Measurements from ENCODE around the gene CWC22.
"Not testable (repeated sequence)": the region's sequence is repeated elsewhere in the genome, so short reads cannot be mapped to it uniquely, and the experiment has no call there.

CWC22 gene

GRCh38 chr2:180006781-180007579 lies at the start of gene CWC22:
Gene CWC22 (minus strand): TSS chr2:180007297. CDS start chr2:179993341, 13,956 bp downstream.
- H3K4me3 ChIP-seq (replicated peaks; ENCODE audit: low read depth, low read length): peak within 1 kb of the TSS; percentile 83
- TF ChIP-seq, protein P1, sequence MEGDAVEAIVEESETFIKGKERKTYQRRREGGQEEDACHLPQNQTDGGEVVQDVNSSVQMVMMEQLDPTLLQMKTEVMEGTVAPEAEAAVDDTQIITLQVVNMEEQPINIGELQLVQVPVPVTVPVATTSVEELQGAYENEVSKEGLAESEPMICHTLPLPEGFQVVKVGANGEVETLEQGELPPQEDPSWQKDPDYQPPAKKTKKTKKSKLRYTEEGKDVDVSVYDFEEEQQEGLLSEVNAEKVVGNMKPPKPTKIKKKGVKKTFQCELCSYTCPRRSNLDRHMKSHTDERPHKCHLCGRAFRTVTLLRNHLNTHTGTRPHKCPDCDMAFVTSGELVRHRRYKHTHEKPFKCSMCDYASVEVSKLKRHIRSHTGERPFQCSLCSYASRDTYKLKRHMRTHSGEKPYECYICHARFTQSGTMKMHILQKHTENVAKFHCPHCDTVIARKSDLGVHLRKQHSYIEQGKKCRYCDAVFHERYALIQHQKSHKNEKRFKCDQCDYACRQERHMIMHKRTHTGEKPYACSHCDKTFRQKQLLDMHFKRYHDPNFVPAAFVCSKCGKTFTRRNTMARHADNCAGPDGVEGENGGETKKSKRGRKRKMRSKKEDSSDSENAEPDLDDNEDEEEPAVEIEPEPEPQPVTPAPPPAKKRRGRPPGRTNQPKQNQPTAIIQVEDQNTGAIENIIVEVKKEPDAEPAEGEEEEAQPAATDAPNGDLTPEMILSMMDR (IDR thresholded peaks at IDR 0.05; ENCODE audit: low read depth, low read length, missing control alignments): no peak
- DNase-seq (ENCODE audit: extremely low read depth, low read depth): peak; percentile 89

DNA sequence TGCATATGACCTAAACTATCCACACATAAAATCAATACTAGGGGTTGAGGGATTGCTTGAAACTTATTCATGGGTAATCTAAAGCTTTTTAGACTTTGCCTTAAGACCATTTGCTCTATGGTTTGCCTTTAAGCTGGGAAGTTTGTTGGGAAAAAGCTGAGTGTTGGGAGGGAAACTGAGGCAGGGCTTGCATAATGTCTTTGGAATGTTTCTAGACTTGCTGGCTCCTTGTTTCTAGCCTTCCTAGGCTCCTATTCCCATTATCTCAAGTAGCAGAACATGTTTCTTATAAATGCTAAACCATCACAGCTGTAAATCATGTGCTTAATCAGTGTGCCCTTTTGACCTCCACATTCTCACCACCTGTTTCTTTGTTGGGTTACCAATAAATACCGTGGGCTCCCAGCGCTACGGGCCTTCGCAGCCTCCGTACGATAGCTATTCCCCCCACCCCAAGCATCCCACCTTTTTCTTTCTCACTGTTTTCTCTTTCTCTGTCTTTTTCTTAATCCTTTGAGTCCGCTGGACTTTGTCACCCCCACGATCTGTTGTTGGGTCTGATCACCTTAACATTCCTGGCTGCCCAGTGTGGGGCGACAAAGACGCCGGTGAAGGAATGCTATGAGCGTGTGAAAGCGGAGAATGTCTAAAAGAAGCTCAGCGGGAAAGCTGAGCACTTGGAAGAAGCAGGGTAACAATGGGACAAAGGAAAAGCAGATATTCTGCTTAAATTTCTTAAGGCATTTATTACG lies 49.4 kb upstream of the CWC22 start:
- no peak for DNase-seq (ENCODE audit: extremely low read depth, low read depth)
- TF ChIP-seq, protein P1 (IDR thresholded peaks at IDR 0.05; ENCODE audit: low read depth, low read length, missing control alignments): no peak
- no peak overlapping the region for H3K4me3 ChIP-seq (replicated peaks; ENCODE audit: low read depth, low read length)

DNA sequence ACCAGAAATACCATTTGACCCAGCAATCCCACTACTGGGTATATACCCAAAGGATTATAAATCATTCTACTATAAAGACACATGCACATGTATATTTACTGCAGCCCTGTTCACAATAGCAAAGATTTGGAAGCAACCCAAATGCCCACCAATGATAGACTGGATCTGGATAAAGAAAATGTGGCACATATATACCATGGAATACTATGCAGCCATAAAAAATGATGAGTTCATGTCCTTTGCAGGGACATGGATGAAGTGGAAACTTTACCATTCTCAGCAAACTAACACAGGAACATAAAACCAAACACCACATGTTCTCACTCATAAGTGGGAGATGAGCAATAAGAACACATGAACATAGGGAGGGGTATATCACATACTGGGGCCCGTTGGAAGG lies 47.5 kb upstream of the CWC22 start:
- H3K4me3 ChIP-seq (replicated peaks; ENCODE audit: low read depth, low read length); DNase-seq (ENCODE audit: extremely low read depth, low read depth): not testable (repeated sequence)

DNA sequence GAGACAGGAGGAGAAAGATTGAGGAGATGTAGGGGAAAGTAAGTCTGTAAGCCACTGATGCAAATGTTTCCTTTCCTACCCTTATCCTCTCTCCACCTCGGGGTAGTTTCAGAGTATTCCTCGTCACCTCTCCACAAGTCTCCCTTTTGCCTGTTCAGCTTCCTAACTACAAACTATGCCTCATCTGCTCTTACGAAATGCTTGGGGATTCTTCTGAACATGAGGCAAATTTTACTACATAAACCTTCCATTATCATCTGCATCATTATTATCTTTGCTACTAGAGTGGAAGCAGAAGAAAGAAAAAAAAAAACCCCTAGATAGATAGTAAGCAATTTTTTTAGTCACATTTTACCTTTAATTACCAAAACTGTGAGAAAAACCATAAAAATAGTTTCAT lies 43.1 kb upstream of the CWC22 start:
- no peak overlapping the region for H3K4me3 ChIP-seq (replicated peaks; ENCODE audit: low read depth, low read length)
- TF ChIP-seq, protein P1 (IDR thresholded peaks at IDR 0.05; ENCODE audit: low read depth, low read length, missing control alignments): no peak
- no peak for DNase-seq (ENCODE audit: extremely low read depth, low read depth)

DNA sequence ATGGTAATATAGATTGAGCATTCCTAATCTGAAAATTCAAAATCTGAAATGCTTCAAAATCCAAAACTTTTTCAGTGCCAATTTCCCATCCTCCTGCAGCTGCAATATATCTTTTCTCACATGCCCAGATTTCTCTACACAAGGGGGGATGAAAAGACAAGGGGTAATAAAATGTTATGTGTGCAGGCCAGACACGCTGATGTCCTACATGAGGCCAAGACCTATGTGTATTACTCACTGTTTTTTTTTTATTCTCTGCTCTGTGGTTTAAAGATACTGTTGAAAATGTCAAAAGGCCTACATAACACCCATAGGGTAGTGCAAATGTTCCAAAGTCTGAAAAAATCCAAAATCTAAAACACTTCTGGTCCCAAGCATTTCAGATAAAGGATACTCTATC lies 41.2 kb upstream of the CWC22 start:
- H3K4me3 ChIP-seq (replicated peaks; ENCODE audit: low read depth, low read length): no peak overlapping the region
- TF ChIP-seq, protein P1 (IDR thresholded peaks at IDR 0.05; ENCODE audit: low read depth, low read length, missing control alignments): no peak
- no peak for DNase-seq (ENCODE audit: extremely low read depth, low read depth)

GRCh38 chr2:180046776-180047175 lies 39.7 kb upstream of the CWC22 start:
- no peak for DNase-seq (ENCODE audit: extremely low read depth, low read depth)
- no peak overlapping the region for H3K4me3 ChIP-seq (replicated peaks; ENCODE audit: low read depth, low read length)
- TF ChIP-seq, protein P1 (IDR thresholded peaks at IDR 0.05; ENCODE audit: low read depth, low read length, missing control alignments): no peak

DNA sequence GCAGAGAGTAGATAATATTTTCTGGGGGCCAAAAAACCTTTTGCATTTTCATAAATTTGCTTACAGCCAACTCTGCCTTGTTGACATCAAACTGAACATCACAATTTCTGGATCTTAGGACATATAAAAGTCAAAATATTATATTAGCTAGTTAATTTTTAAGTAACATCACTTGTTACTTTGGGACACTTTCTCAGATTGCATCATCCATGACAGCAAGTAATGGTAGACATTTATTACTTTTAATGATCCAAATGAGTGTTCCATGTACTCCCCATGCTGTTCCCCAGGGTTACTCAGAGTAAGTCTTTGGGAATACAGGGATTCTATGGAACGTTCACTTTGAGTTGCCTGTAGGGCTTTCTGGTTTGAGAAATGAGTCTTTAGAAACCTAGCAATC lies 39.1 kb upstream of the CWC22 start:
- DNase-seq (ENCODE audit: extremely low read depth, low read depth): no peak
- H3K4me3 ChIP-seq (replicated peaks; ENCODE audit: low read depth, low read length): no peak overlapping the region
- TF ChIP-seq, protein P1 (IDR thresholded peaks at IDR 0.05; ENCODE audit: low read depth, low read length, missing control alignments): no peak
